Cardiac muscle cell (in vitro differentiated cells and primary cell): ENCODE results near the gene DPP9. TPM values are rescaled to one million over a fixed set of nuclear protein-coding genes. Genes with fewer than 3 reads are reported as not detected.

ENCODE experiments used
- DNase-seq, 2 donors: peaks; one replicate each; pipeline versions ENCODE4 v3.0.0 to v3.0.0-alpha.2; 2010 to 2017; ENCODE audit warnings: low read depth in 1 of 2, low spot score in 1 of 2
- H3K27ac ChIP-seq: fragments of 200-600 bp; sonication (generic); 2 replicates; pipeline ENCODE4 v1.5.1; 2016
- H3K27me3 ChIP-seq: fragments of 200-600 bp; sonication (generic); 2 replicates; pipeline ENCODE4 v1.6.0; 2016; ENCODE audit warnings: control low read depth
- H3K36me3 ChIP-seq: fragments of 200-600 bp; sonication (generic); 2 replicates; pipeline ENCODE4 v1.5.1; 2016; ENCODE audit warnings: control low read depth
- H3K4me1 ChIP-seq: fragments of 200-600 bp; sonication (generic); 2 replicates; pipeline ENCODE4 v1.8.1; 2017; ENCODE audit warnings: low read depth, mild to moderate bottlenecking, mixed run types
- H3K4me3 ChIP-seq: fragments of 200-600 bp; sonication (generic); 2 replicates; pipeline ENCODE4 v1.5.1; 2016; ENCODE audit warnings: mild to moderate bottlenecking
- H3K9me3 ChIP-seq: fragments of 200-600 bp; sonication (generic); 2 replicates; pipeline ENCODE4 v1.5.1; 2017; ENCODE audit warnings: low read depth, mild to moderate bottlenecking, control low read depth
- CTCF ChIP-seq: IDR thresholded peaks from 2 replicates; pipeline ENCODE4 v1.5.1; 2012; ENCODE audit warnings: low read depth, mild to moderate bottlenecking, low read length
- polyA plus RNA-seq: library from polyadenylated mRNA; unstranded; fragments of >200 nt; fragmentation: Nextera tagmentation; extraction: Ambion mirVana; gene quantifications from 2 replicates; pipeline ENCODE4 v1.2.1, GENCODE V29; 2016
- total RNA-seq: library from RNA; depleted of rRNA; stranded (reverse); fragments of >200 nt; gene quantifications from 2 replicates; pipeline ENCODE4 v1.2.3, GENCODE V29; 2016

DPP9 gene
- total and polyA plus RNA-seq, 2 experiments from 2014 or later, result 25.4 to 50.4 TPM

GRCh38 chr19:4650159-4650558, 73.5 kb downstream of the DPP9 start:
- no peak for TF ChIP-seq CTCF
- no peak overlapping the region for H3K27ac ChIP-seq
- H3K9me3 ChIP-seq, result no peaks in the 10 kb centered on the region
- H3K4me3 ChIP-seq, result no peak overlapping the region
- no peaks in the 10 kb centered on the region for H3K36me3 ChIP-seq
- no peak for DNase-seq
- H3K4me1 ChIP-seq, result peaks cover 6% of the 10 kb centered on the region
- no peaks in the 10 kb centered on the region for H3K27me3 ChIP-seq

- no peak for DNase-seq
Observed at GRCh38 chr19:4649392-4650047, 74.1 kb downstream of the DPP9 start.

GRCh38 chr19:4647676-4648644, 75.7 kb downstream of the DPP9 start:
- Histone ChIP-seq H3K4me3 (no peak overlapping the region), H3K27ac (no peak overlapping the region), H3K9me3 (no peaks in the 10 kb centered on the region), H3K27me3 (no peaks in the 10 kb centered on the region), H3K36me3 (no peaks in the 10 kb centered on the region), H3K4me1 (no peaks in the 10 kb centered on the region)
- peak in 1 of 2 donors; percentile 70 for DNase-seq
- peak; percentile 28 for TF ChIP-seq CTCF

More at GRCh38 chr19:4649392-4650047, 74.1 kb downstream of the DPP9 start:
- Histone ChIP-seq H3K27me3 (no peaks in the 10 kb centered on the region), H3K36me3 (no peaks in the 10 kb centered on the region), H3K9me3 (no peaks in the 10 kb centered on the region), H3K4me1 (peaks cover 3% of the 10 kb centered on the region), H3K27ac (no peak overlapping the region), H3K4me3 (no peak overlapping the region)
- no peak for TF ChIP-seq CTCF

- DNase-seq, result no peak
- H3K9me3 ChIP-seq, result no peaks in the 10 kb centered on the region
- no peaks in the 10 kb centered on the region for H3K36me3 ChIP-seq
- no peaks in the 10 kb centered on the region for H3K27me3 ChIP-seq
- H3K4me3 ChIP-seq, result no peak overlapping the region
- no peak overlapping the region for H3K27ac ChIP-seq
- no peaks in the 10 kb centered on the region for H3K4me1 ChIP-seq
- no peak for TF ChIP-seq CTCF
Observed at GRCh38 chr19:4645718-4646117, 77.9 kb downstream of the DPP9 start.

GRCh38 chr19:4642625-4643024, 81.0 kb downstream of the DPP9 start:
- Histone ChIP-seq H3K36me3 (no peaks in the 10 kb centered on the region), H3K4me3 (no peak overlapping the region), H3K27me3 (no peaks in the 10 kb centered on the region), H3K4me1 (no peaks in the 10 kb centered on the region), H3K27ac (no peak overlapping the region), H3K9me3 (no peaks in the 10 kb centered on the region)
- no peak for TF ChIP-seq CTCF
- DNase-seq, result no peak
